Fibroblast of peridontal ligament (primary cell): Measurements from ENCODE around the gene PGAM2.

Experiments
- DNase-seq: peaks from one replicate; pipeline ENCODE4 v3.0.0-alpha.2; 2010; ENCODE audit errors: extremely low read depth

The PGAM2 gene

GRCh38 chr7:44065431-44066110 lies at the start of gene PGAM2:
Gene PGAM2, minus strand, starts transcription at chr7:44065567. Its CDS starts 38 bp downstream, at chr7:44065529.
- DNase-seq = no peak

DNA sequence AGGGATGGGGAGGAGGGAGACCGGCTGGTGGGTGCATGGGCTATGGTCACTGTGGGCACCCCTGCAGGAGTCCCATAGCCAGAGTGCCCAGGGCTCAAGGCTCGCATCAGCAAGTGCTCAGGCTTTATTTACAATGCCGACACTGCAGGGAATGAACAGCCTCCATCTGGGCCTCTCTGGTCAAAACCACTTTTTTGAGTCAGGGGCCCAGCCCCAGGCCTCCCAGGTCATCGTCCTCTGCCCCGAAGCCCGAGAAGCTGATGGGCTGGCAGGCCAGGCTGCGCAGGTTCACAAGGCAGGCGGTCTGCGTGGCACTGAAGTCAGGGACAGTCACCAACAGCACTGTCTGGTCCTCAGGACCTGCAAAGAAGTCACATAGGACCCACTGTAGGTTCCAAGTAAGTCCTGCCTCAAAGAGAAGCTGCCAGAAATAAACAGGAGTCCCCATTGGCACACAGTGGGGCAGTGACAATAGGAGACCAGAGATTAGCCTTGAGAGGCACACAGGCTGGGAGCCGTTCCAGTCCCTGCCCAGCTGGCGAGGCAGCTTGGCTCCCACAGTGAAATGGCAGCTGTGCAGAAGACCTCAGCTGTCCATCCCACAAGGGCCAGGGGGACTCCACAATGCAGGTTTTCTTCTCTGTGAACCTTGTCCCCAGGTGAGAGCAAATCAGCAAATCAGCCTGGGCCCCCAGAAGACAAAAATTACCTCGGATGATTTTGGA lies 49.4 kb upstream of the PGAM2 start:
- no peak for DNase-seq

DNA sequence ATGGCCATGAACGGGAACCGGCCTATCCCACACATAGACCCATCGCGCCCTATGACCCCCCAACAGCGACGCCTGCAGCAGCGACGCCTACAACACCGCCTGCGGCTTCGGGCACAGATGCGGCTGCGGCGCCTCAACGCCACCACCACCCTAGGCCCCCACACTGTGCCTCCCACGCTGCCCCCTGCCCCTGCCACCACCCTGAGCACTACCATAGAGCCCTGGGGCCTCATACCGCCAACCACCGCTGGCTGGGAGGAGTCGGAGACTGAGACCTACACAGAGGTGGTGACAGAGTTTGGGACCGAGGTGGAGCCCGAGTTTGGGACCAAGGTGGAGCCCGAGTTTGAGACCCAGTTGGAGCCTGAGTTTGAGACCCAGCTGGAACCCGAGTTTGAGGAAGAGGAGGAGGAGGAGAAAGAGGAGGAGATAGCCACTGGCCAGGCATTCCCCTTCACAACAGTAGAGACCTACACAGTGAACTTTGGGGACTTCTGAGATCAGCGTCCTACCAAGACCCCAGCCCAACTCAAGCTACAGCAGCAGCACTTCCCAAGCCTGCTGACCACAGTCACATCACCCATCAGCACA lies 48.5 kb upstream of the PGAM2 start:
- no peak for DNase-seq

GRCh38 chr7:44112997-44113763 lies 47.8 kb upstream of the PGAM2 start:
- DNase-seq = no peak

DNA sequence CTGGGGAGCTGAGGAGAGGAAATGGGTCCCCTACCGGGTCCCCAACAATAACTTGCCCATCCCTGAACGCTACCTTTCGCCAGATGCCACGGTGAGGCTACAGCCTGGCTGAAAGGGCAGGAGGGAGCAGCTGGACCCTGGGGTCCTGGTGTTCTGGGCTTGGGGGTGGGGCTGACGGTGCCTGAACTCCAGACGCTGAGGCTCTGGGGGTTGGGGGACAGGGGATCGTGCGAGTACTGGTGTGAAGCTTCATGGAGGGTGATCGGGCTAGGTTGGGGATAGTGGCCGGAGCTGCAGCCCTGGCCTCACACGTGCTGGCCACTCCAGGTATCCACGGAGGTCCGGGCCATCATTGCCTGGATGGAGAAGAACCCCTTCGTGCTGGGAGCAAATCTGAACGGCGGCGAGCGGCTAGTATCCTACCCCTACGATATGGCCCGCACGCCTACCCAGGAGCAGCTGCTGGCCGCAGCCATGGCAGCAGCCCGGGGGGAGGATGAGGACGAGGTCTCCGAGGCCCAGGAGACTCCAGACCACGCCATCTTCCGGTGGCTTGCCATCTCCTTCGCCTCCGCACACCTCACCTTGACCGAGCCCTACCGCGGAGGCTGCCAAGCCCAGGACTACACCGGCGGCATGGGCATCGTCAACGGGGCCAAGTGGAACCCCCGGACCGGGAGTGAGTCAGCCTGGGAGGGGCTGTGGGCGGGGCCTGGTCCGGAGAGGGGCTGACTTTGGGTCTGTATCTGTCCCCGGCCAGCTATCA lies 47.0 kb upstream of the PGAM2 start:
- no peak for DNase-seq

DNA sequence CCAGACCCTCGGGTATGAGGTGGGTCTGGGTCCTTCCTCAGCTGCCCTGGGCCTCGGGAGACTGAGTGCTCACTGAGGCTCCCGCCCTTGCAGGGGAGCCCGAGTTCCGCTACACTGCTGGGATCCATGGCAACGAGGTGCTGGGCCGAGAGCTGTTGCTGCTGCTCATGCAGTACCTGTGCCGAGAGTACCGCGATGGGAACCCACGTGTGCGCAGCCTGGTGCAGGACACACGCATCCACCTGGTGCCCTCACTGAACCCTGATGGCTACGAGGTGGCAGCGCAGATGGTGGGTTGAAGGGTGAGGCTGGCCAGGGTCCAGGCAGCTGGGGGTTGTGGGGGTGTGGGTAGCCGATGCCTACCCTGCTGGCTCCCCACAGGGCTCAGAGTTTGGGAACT lies 46.4 kb upstream of the PGAM2 start:
- no peak for DNase-seq

GRCh38 chr7:44110719-44111635 lies 45.6 kb upstream of the PGAM2 start:
- DNase-seq = no peak

- no peak for DNase-seq
These were observed 44.6 kb upstream of the PGAM2 start for GRCh38 chr7:44109991-44110390.

GRCh38 chr7:44108768-44109750 lies 43.7 kb upstream of the PGAM2 start:
- no peak for DNase-seq

- no peak for DNase-seq
These were observed 42.8 kb upstream of the PGAM2 start for GRCh38 chr7:44107961-44108767.

DNA sequence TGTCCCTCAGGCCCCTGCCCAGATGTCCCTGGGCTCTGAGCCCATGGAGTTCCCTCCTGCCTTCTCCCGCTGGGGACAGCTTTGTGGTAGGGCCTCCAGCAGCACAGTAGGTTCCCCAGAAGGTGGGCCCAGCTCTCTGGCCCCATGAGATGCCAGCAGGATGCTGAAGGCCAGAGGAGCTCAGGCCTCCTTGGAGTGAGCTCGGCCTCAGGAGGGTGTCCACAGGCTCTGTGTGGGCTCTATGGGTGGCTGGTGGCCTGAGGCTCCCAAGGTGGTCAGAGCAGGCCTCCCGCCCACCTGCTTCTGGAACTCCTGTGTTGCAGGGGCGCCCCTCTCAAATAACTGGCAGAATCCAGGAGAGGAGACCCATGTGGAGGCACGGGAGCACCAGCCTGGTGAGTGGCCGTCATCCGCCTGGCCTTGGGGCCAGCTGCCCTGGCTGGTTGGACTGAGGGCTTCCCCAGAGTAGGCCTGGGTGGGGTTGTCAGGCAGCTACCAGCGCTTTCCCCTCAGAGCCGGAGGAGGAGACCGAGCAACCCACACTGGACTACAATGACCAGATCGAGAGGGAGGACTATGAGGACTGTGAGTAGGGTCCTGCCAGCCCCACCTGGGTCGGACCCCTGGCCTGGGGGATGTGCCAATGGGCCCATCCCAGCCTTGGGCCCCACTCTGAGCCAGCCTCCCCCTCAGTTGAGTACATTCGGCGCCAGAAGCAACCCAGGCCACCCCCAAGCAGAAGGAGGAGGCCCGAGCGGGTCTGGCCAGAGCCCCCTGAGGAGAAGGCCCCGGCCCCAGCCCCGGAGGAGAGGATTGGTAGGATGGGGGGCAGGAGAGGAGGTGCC lies 42.0 kb upstream of the PGAM2 start:
- DNase-seq = no peak

DNA sequence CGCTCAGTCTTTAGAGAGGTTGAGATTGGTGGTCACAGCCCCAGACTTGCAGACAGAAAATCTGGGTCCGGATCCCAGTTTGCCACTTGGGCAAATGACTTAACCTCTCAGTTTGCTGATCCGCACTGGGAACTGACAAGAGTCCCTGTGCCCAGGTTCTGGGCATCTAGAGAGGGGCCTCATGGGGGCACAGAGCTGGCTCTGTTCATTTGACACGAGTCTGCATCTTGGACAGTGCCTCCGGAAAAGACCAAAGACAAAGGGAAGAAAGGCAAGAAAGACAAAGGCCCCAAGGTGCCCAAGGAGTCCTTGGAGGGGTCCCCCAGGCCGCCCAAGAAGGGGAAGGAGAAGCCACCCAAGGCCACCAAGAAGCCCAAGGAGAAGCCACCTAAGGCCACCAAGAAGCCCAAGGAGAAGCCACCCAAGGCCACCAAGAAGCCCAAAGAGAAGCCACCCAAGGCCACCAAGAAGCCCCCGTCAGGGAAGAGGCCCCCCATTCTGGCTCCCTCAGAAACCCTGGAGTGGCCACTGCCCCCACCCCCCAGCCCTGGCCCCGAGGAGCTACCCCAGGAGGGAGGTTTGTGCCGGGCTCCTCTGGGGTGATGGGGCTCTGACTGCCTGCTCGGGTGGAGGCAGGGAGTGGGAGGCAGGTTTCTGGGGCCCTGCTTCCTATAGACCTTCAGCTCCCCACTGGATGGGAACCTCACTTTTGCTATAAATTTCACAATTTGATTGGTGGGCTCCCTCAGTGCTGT lies 41.1 kb upstream of the PGAM2 start:
- DNase-seq = no peak

DNA sequence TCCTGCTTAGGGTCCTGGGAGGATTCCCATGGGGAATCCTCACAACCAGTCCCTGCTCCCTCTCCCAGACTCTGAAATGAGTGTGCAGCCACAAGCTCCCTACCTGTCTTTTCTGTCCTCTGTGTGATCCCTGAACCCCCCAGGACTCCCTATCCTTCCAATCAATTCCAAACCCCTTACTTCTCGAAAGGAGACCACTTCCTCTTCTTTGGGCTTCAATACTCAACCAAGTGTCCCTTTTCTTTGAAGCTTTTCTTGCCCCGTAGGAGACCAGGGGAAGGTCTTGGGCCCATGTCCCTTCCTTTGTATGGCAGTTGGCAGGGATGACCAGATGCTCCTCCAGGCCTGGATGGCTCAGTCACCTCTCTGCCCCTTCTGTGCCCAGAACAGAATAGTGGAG lies 40.5 kb upstream of the PGAM2 start:
- DNase-seq = no peak

- DNase-seq = peak; percentile 65
These were observed 39.7 kb upstream of the PGAM2 start for GRCh38 chr7:44104860-44105771.
